Stimulated activated CD4-positive, alpha-beta T cell treated with anti-CD3 and anti-CD28 coated beads, TNF-alpha, amount 100 ng/mL, for 24 hours (primary cell): Measurements from ENCODE around the gene FZD1.

Source experiments
- DNase-seq, 3 experiments: peaks; one replicate each; pipeline ENCODE4 v3.0.0-alpha.2; 2020; ENCODE audit warnings: low read depth in 3 of 3

FZD1 gene

GRCh38 chr7:91264046-91264923 is at the start of gene FZD1:
Gene FZD1, plus strand, starts transcription at chr7:91264433. Its CDS starts 448 bp downstream, at chr7:91264881.
- peak; percentile 9 to 78 (median 48) for DNase-seq

- DNase-seq, result no peak
Measured at GRCh38 chr7:91226411-91226810, 37.8 kb upstream of the FZD1 start.

GRCh38 chr7:91228327-91228726 is 35.9 kb upstream of the FZD1 start:
- no peak for DNase-seq

- DNase-seq, result no peak
Measured at GRCh38 chr7:91228927-91229558, 35.2 kb upstream of the FZD1 start.

- no peak for DNase-seq
Measured at GRCh38 chr7:91230100-91230499, 34.1 kb upstream of the FZD1 start.

GRCh38 chr7:91230503-91230902 is 33.7 kb upstream of the FZD1 start:
- no peak for DNase-seq

GRCh38 chr7:91233212-91233611 is 31.0 kb upstream of the FZD1 start:
- no peak for DNase-seq

- DNase-seq, result no peak
Measured at GRCh38 chr7:91235211-91235832, 28.9 kb upstream of the FZD1 start.

GRCh38 chr7:91239171-91239604 is 25.0 kb upstream of the FZD1 start:
- DNase-seq, result no peak

- DNase-seq, result no peak
Measured at GRCh38 chr7:91239772-91240171, 24.5 kb upstream of the FZD1 start.

GRCh38 chr7:91240376-91240941 is 23.8 kb upstream of the FZD1 start:
- DNase-seq, result no peak

- DNase-seq, result no peak
Measured at GRCh38 chr7:91242097-91242844, 22.0 kb upstream of the FZD1 start.

GRCh38 chr7:91243591-91244301 is 20.5 kb upstream of the FZD1 start:
- no peak for DNase-seq

- no peak for DNase-seq
Measured at GRCh38 chr7:91247500-91247899, 16.7 kb upstream of the FZD1 start.

- no peak for DNase-seq
Measured at GRCh38 chr7:91248996-91249395, 15.2 kb upstream of the FZD1 start.

GRCh38 chr7:91249506-91250233 is 14.6 kb upstream of the FZD1 start:
- DNase-seq, result no peak

GRCh38 chr7:91250706-91251105 is 13.5 kb upstream of the FZD1 start:
- DNase-seq, result no peak

- no peak for DNase-seq
Measured at GRCh38 chr7:91251877-91252276, 12.4 kb upstream of the FZD1 start.

- DNase-seq, result no peak
Measured at GRCh38 chr7:91263384-91264045, 718 bp upstream of the FZD1 start.
